Adipocyte (in vitro differentiated cells): ENCODE results near the gene PHC2.

Source experiments
- DNase-seq: peaks from one replicate; pipeline ENCODE4 v3.0.0-alpha.2; 2015; ENCODE audit warnings: low read depth
- H3K27me3 ChIP-seq: replicated peaks from 2 replicates; pipeline ENCODE4 v1.7.0; 2013; ENCODE audit warnings: mild to moderate bottlenecking, low read length, moderate library complexity; ENCODE audit not compliant: control insufficient read depth, insufficient read depth
- H3K36me3 ChIP-seq: 2 replicates; pipeline ENCODE4 v1.7.0; 2013; ENCODE audit warnings: low read length, mild to moderate bottlenecking, moderate library complexity; ENCODE audit not compliant: control insufficient read depth, insufficient read depth, severe bottlenecking
- H3K4me1 ChIP-seq: 2 replicates; pipeline ENCODE4 v1.7.0; 2013; ENCODE audit warnings: mild to moderate bottlenecking, low read length, moderate library complexity; ENCODE audit not compliant: control insufficient read depth, insufficient read depth
- H3K4me3 ChIP-seq: 2 replicates; pipeline ENCODE4 v1.7.0; 2013; ENCODE audit warnings: mild to moderate bottlenecking, low read length, moderate library complexity
- H3K9ac ChIP-seq: 2 replicates; pipeline ENCODE4 v1.7.0; 2013; ENCODE audit warnings: mild to moderate bottlenecking, low read length, moderate library complexity
- H3K9me3 ChIP-seq: 2 replicates; pipeline ENCODE4 v1.7.0; 2013; ENCODE audit warnings: mild to moderate bottlenecking, low read length, moderate library complexity; ENCODE audit not compliant: control insufficient read depth

Gene PHC2

DNA sequence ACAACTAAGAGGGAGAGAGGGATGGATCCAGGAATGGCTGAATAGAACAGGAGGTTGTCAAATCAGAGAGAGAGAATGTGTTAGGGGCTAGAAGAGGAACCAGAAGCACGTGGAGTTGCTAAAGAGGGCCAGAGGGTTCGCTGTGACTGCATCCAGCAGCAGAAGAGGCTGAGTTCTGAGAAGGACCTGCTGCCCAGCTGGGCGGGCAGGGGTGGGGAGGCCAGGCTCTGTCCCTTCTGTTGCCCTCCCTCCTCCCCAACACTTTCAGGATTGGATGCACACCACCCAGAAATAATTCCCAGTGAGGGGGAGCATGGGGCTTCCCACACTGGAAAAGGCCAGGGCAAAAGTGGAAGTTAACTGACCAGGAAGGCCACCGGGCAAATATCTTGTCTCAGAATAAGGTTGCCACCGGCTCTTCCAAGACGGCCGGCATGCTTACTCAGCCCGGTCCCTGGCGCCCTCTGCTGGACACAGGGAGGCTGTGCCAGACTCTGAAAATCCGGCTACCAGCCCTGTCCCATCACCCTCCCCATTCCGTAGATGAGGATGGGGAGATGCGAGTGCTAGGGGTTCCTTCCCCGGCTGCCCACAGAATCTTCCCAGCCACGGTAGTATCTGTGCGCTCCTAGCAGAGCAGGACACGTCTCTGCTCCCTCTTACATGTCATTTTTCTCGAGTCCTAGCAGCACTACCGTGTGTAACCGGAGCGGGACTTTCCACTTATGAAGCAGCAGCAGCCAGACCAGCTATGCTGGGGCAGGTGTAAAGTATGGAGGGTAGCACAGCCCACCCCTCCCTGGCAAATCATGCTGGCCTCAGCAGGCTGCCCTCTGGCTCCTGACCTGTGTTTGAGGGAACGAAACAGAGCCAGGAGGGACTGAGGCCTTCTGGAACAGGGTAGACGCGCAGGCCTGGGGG is 63.1 kb downstream of the PHC2 start:
- Histone ChIP-seq H3K4me3 (no peak overlapping the region), H3K4me1 (peaks cover 39% of the 10 kb centered on the region), H3K36me3 (peaks cover 34% of the 10 kb centered on the region), H3K9me3 (no peaks in the 10 kb centered on the region), H3K9ac (peak overlapping the region; percentile 50), H3K27me3 (no peaks in the 10 kb centered on the region)
- DNase-seq = peak; percentile 95

GRCh38 chr1:33366762-33367484 is 64.0 kb downstream of the PHC2 start:
- H3K27me3 ChIP-seq = no peaks in the 10 kb centered on the region
- H3K9ac ChIP-seq = no peak overlapping the region
- H3K36me3 ChIP-seq = peaks cover 31% of the 10 kb centered on the region
- no peaks in the 10 kb centered on the region for H3K9me3 ChIP-seq
- no peak overlapping the region for H3K4me3 ChIP-seq
- DNase-seq = peak; percentile 5
- peaks cover 42% of the 10 kb centered on the region for H3K4me1 ChIP-seq

GRCh38 chr1:33365560-33365997 is 65.3 kb downstream of the PHC2 start:
- Histone ChIP-seq H3K4me1 (peaks cover 50% of the 10 kb centered on the region), H3K36me3 (peaks cover 27% of the 10 kb centered on the region), H3K4me3 (peak overlapping the region; percentile 14), H3K9ac (peak overlapping the region; percentile 45), H3K9me3 (no peaks in the 10 kb centered on the region), H3K27me3 (no peaks in the 10 kb centered on the region)
- DNase-seq = peak; percentile 70

- H3K4me1 ChIP-seq = peaks cover 55% of the 10 kb centered on the region
- peaks cover 23% of the 10 kb centered on the region for H3K36me3 ChIP-seq
- DNase-seq = no peak
- no peaks in the 10 kb centered on the region for H3K9me3 ChIP-seq
- H3K9ac ChIP-seq = peak overlapping the region; percentile 21
- no peaks in the 10 kb centered on the region for H3K27me3 ChIP-seq
- H3K4me3 ChIP-seq = no peak overlapping the region
Measured at GRCh38 chr1:33364565-33364918, 66.4 kb downstream of the PHC2 start.

DNA sequence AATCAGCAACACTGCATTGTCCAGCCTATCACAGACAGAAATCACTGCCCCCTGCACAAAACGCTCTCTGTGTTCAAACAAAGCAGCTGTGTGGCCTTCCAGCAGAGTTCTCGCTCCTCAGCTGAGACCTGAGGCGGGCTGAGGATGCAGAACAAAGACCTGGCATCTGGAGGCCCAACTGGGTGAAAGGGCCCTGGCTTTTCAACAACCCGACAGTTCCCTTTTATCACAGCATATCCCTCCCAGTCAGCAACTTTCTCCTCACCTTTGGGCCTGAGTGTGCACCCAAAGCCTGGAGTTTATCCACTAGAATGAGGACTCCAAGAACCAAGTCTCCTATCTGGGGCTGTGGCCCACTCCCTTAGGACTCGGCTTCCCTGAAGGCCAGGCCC is 67.4 kb downstream of the PHC2 start:
- Histone ChIP-seq H3K36me3 (peaks cover 16% of the 10 kb centered on the region), H3K9ac (no peak overlapping the region), H3K9me3 (no peaks in the 10 kb centered on the region), H3K4me1 (peaks cover 55% of the 10 kb centered on the region), H3K4me3 (no peak overlapping the region), H3K27me3 (no peaks in the 10 kb centered on the region)
- DNase-seq = no peak

DNA sequence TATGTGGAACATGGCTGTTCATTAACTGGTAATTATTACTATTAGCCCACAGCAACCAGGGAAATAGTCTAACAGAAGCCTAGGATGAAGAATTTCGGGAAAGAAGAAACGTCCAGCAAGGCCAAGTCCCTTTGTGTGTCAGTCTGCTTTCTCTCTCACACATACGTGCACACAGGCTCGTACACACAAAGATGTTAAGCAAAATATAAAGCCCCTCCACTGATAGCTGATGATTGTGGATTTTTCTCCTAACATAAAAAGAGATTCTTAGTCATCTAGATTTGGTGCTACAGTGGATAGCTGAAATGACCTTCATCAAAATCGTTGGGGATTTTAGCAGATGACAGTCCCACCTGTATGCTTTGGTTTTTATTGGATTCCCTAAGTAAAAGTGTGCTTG is 67.9 kb downstream of the PHC2 start:
- peaks cover 17% of the 10 kb centered on the region for H3K36me3 ChIP-seq
- H3K27me3 ChIP-seq = no peaks in the 10 kb centered on the region
- DNase-seq = no peak
- H3K9me3 ChIP-seq = no peaks in the 10 kb centered on the region
- no peak overlapping the region for H3K4me3 ChIP-seq
- peaks cover 55% of the 10 kb centered on the region for H3K4me1 ChIP-seq
- H3K9ac ChIP-seq = no peak overlapping the region

GRCh38 chr1:33361532-33362235 is 69.2 kb downstream of the PHC2 start:
- Histone ChIP-seq H3K4me1 (peaks cover 46% of the 10 kb centered on the region), H3K9ac (no peak overlapping the region), H3K4me3 (no peak overlapping the region), H3K27me3 (no peaks in the 10 kb centered on the region), H3K9me3 (no peaks in the 10 kb centered on the region), H3K36me3 (peaks cover 17% of the 10 kb centered on the region)
- no peak for DNase-seq

DNA sequence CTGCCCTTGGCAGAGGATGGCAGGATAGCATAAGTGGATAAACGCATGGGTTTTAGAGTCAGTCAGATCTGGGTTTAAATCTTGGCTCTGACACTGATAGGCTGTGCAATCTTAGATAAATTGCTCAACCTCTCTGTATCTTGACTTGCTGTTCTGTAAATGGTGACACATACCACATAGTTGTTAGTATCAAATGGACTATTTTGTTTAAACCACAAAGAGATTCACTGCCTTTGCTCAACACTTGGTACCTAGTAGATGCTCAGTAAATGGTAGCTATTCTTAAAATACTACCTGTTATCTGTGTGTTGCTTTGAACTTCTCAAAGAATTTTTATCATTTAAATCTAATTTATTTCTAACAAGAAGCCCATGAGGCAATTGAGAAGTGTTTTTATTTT is 70.5 kb downstream of the PHC2 start:
- Histone ChIP-seq H3K4me1 (peaks cover 35% of the 10 kb centered on the region), H3K36me3 (peaks cover 15% of the 10 kb centered on the region), H3K27me3 (no peaks in the 10 kb centered on the region), H3K9me3 (no peaks in the 10 kb centered on the region), H3K9ac (no peak overlapping the region), H3K4me3 (no peak overlapping the region)
- DNase-seq = no peak

DNA sequence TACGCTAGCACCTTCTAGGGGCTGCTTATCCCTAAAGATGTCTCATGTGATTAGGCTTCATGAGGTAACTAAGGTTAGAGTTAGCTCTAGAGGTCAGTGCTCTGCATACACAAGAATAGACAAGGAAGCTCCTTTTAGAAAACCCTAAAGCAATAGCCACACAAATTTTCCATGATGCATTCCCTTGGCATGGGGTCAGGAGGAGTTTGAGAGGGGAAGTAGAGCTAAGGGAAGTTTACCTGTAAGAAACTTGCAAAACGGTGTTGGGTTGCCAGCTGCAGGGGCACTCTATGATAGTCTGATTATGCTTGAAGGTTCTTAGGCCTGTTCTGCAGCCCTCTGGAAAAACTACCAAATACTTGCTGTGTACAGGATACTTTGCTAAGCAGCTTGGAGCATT is 71.0 kb downstream of the PHC2 start:
- Histone ChIP-seq H3K4me1 (peaks cover 30% of the 10 kb centered on the region), H3K27me3 (no peaks in the 10 kb centered on the region), H3K36me3 (peaks cover 15% of the 10 kb centered on the region), H3K9ac (no peak overlapping the region), H3K9me3 (no peaks in the 10 kb centered on the region), H3K4me3 (no peak overlapping the region)
- no peak for DNase-seq

GRCh38 chr1:33358795-33359503 is 71.9 kb downstream of the PHC2 start:
- Histone ChIP-seq H3K27me3 (no peaks in the 10 kb centered on the region), H3K36me3 (peaks cover 21% of the 10 kb centered on the region), H3K9ac (no peak overlapping the region), H3K9me3 (no peaks in the 10 kb centered on the region), H3K4me1 (peaks cover 20% of the 10 kb centered on the region), H3K4me3 (no peak overlapping the region)
- DNase-seq = no peak
